Keratinocyte (primary cell): ENCODE results near the gene SND1.

Source experiments
- CTCF ChIP-seq, 3 experiments: IDR thresholded peaks in 1 of 3; conservative IDR thresholded peaks in 1 of 3; optimal IDR thresholded peaks in 1 of 3; 2 replicates in 2 of 3; 3 replicates in 1 of 3; pipeline versions ENCODE3 to v1.5.1; 2011; ENCODE audit warnings: low read length in 3 of 3, mild to moderate bottlenecking in 3 of 3, moderate library complexity in 2 of 3, control low read depth in 1 of 3, inconsistent platforms in 1 of 3; ENCODE audit not compliant: insufficient read depth in 2 of 3; ENCODE audit errors: extremely low read depth in 1 of 3
- EZH2 ChIP-seq: IDR thresholded peaks from one replicate; pipeline ENCODE4 v1.6.1; 2012; ENCODE audit warnings: inconsistent platforms, mild to moderate bottlenecking, low read length, moderate library complexity

DNA sequence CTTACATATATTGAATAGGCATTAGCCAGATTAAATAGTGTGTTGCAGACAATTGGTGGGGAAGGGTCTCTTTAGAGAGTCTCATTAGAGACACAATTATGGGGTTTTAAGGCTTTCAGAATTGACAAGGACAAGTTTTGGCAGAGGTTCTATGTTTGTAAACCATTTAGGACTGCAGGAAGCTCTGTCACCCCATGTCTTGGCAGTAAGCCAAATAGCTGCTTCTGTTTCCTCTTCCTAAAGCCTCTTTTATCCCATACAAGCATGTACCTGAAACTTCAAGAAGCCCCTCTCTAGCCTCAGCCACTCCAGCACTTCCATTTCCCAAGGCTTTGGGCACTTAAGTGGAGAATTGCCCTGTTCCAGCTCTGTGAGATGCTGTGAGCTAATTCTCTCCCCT is 401.0 kb downstream of the SND1 start:
- TF ChIP-seq CTCF (optimal IDR thresholded peaks at IDR 0.05 in 1 of 3, IDR thresholded peaks at IDR 0.05 in 1 of 3, conservative IDR thresholded peaks at IDR 0.05 in 1 of 3; ENCODE audit: extremely low read depth in 1 of 3, insufficient read depth in 2 of 3, low read length in 3 of 3): no peak
- TF ChIP-seq EZH2: no peak
